NCI-H146 (cell line): ENCODE data around the gene RPS6KA4.
"Not testable (repeated sequence)": the region's sequence is repeated elsewhere in the genome, so short reads cannot be mapped to it uniquely, and the experiment has no call there.

ENCODE experiments used
- DNase-seq: peaks from one replicate; lab custom pipeline; 2025; lab: John Stamatoyannopoulos, UW

Gene RPS6KA4

DNA sequence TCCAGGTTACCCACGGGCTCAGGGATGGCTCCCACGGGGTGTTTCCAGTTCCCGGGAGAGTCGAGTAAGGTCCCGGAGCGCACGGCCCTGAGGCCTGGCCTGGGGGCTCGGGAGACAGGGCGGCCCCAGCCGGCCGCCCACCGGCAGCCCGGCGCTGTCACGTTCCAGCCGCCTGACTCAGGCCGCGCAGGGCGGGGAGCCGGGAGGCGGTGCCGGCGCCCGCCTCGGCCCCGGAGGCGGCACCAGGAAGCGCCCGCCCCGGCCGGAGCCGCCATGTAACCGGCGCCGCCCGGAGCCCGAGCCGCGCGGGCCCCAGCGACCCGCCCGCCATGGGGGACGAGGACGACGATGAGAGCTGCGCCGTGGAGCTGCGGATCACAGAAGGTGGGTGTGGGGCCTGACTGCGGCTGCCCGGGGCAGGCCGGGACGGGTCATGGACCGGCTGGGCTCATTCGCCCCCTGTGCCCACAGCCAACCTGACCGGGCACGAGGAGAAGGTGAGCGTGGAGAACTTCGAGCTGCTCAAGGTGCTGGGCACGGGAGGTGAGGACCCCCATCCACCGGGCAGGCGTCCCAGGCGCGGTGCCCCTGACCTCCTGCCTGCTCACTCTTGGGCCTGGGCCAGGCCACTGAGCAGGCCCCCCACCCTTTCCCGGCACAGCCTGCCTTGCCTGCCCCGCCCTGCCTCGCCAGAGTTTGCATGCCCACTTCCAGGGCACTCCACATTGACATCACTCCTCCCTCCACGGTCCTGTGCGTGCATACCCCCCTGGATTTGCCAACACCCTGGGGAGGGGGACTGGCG is at the start of gene RPS6KA4:
RPS6KA4 (plus strand) TSS at position 256 of the 805 bp plus-strand sequence; CDS start at position 330, 74 bp downstream.
- DNase-seq, result peak; percentile 60

DNA sequence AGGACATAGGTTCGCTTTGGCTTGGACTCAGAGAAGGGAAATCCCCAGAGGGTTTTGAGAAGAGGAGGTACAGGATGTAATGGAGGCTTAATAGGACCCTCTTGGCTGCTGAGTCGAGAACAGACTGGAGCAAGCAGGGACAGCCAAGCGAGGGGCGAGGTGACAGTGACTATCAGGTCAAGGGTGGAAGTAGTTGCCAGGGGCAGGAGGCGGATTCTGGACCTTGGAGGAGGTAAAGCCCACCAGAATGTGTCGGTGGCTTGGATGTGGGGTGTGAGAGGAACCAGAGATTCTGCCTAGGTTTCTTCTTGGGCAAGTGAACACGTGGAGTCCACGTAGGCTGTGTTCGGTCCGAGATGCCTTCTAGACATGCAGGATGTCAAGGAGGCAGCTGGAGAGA is 46.0 kb upstream of the RPS6KA4 start:
- no peak for DNase-seq

DNA sequence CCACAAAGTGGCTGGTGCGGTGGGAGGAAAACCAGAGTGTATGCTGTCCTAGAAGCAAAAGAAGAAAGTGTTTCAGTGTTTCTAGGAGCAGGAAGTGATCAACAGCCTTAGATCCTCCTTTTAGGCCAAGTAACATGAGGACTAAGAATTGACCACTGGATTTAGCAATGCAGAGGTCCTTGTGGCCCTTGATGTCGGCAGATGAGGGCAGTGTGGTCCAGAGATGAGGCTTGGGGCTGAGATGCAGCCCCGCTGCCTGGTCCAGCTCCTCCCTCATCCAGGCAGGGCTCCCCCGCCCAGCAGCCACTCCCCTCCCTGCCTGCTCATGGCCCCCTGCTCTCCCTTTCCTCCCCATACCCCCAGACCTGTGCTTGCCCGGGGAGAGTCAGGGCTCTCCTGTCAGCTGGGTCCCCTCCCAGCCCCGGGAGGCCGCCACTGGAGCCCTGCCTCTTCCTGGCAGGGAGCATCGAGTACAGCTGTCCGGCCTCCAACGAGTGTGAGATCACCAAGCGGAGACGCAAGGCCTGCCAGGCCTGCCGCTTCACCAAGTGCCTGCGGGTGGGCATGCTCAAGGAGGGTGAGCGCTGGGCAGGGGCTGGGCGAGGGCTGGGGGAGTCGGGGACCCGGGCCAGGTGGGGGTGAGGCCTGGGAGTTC is 45.3 kb upstream of the RPS6KA4 start:
- no peak for DNase-seq

DNA sequence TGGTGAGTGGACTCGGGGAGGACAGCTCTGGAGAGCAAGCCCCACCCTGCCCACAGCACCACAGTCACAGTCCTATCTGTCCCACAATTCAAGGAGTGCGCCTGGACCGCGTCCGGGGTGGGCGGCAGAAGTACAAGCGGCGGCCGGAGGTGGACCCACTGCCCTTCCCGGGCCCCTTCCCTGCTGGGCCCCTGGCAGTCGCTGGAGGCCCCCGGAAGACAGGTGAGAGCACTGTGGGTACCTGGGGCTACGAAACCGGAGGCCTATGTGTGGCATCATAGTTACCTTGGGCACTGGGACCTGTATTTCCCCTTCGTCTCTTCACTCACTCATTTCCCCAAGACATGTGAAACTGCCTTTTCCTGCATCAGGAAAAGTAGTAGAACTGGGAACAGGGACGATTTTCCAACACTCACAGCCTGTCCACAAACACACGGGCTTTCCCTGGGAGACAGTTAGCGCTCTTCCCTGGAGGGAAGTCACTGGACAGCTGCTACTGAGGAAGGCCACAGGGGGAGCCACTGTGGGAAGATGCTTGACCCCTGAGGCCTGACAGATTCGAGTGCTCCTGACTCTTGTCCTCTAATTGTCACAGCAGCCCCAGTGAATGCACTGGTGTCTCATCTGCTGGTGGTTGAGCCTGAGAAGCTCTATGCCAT is 44.7 kb upstream of the RPS6KA4 start:
- no peak for DNase-seq

DNA sequence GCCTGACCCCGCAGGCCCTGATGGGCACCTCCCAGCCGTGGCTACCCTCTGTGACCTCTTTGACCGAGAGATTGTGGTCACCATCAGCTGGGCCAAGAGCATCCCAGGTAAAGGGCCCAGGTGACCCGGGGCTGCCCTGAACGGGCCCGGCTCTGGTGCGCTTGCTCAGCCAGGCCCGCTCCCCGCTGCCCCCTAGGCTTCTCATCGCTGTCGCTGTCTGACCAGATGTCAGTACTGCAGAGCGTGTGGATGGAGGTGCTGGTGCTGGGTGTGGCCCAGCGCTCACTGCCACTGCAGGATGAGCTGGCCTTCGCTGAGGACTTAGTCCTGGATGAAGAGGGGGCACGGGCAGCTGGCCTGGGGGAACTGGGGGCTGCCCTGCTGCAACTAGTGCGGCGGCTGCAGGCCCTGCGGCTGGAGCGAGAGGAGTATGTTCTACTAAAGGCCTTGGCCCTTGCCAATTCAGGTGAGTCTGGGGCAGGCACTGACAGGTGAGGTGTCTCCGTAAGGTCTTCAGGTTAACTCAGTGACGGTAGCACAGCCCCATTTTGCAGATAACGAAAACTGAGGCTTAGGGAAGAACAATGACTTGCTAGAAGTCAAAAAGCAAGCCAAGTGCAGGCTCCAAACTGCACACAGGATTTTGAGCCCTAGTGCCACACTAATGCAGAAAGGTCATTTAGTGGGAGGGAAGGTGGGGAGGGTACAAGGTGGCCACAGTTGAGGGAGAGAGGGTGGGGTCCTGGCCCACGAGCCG is 44.0 kb upstream of the RPS6KA4 start:
- DNase-seq, result no peak

DNA sequence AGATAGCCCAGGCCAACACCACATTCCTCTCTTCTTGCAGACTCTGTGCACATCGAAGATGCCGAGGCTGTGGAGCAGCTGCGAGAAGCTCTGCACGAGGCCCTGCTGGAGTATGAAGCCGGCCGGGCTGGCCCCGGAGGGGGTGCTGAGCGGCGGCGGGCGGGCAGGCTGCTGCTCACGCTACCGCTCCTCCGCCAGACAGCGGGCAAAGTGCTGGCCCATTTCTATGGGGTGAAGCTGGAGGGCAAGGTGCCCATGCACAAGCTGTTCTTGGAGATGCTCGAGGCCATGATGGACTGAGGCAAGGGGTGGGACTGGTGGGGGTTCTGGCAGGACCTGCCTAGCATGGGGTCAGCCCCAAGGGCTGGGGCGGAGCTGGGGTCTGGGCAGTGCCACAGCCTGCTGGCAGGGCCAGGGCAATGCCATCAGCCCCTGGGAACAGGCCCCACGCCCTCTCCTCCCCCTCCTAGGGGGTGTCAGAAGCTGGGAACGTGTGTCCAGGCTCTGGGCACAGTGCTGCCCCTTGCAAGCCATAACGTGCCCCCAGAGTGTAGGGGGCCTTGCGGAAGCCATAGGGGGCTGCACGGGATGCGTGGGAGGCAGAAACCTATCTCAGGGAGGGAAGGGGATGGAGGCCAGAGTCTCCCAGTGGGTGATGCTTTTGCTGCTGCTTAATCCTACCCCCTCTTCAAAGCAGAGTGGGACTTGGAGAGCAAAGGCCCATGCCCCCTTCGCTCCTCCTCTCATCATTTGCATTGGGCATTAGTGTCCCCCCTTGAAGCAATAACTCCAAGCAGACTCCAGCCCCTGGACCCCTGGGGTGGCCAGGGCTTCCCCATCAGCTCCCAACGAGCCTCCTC is 43.1 kb upstream of the RPS6KA4 start:
- not testable (repeated sequence) for DNase-seq

DNA sequence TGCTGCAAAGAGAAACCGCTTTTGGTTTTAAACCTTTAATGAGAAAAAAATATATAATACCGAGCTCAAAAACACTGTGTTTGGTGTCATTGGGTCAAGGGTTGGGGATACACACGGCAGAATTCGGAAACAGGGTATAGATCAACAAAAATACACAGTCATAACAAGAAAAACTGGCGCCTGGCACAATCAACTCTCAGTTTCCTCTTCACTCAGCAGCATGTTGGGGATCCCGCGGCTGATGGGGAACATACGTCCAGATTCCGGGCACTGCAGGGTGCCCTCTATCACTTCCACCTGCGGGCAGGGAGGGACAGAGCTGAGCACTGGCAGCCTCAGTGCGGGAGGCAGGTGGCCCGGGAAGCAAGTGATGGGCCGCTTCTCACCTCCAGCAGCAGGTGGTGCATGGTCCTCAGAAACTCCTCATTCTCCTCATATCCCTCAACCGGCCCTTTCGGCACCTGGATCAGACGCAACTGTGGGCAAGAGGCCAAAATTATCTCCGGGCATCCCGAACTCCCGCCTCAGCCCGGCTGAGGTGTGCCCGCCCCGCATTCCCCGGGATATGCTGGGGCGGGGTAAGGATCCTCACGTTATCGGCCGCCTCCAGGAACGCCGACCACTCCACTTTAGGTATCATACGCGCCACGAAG is 42.2 kb upstream of the RPS6KA4 start:
- peak; percentile 69 for DNase-seq

DNA sequence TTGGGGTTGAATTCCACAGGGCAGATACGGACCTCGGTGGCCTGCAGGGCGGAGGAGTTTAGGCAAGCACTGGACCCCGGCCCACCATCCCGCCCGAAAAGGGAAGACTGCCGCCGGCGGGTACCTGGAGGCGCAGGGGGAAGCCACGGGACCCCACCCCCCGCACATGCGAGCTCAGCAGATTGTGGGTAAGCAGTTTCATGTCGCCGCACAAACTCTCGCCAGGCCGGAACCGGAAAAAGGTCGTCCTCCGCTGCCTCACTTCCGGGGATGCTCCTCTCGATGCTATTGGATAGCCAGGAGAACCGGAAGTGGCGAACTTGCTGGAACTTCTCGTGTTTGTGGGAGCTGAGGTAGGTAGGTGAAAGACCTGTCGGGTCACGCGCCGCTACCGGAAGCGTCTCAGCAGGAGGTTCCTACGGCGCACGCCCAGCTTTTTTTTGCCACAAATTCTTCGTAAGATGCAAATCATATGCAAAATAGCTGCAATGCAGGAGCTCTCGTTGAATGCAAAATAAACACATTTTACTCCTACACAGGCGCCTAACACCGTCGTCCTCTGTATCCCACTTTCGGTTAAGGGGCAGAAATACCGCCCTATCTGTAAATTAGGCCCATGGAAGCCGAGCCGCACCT is 41.5 kb upstream of the RPS6KA4 start, which contains the start of gene TRMT112:
TRMT112 (minus strand) TSS at position 235 of the 636 bp plus-strand sequence; CDS start at position 202, 33 bp downstream.
- peak; percentile 98 for DNase-seq

DNA sequence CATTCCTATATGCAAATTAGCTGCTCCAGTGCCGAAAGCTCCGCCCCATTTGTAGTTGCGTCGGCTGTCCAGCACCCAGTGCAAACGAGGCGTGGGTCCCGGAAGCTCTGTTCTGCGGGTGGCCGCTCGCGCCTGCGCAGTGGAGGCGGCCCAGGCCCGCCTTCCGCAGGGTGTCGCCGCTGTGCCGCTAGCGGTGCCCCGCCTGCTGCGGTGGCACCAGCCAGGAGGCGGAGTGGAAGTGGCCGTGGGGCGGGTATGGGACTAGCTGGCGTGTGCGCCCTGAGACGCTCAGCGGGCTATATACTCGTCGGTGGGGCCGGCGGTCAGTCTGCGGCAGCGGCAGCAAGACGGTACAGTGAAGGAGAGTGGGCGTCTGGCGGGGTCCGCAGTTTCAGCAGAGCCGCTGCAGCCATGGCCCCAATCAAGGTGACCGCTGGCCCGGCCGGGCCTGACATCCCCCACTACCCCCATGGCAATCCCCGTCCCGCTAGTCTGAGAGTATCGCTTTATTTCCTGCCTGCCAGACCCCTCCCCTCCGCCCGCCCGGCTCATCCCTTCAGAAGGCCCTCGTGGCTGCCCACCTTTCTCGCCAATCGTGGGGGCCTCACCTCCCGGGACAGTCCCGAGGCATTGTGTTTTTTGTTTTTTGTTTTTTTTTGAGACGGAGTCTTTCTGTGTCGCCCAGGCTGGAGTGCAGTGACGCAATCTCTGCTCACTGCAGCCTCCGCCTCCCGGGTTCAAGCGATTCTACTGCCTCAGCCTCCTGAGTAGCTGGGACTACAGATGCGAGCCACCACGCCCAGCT is 40.8 kb upstream of the RPS6KA4 start, which contains the start of gene PRDX5:
PRDX5 (plus strand) TSS at position 161 of the 805 bp plus-strand sequence; CDS start at position 256, 95 bp downstream.
- DNase-seq, result peak; percentile 96

DNA sequence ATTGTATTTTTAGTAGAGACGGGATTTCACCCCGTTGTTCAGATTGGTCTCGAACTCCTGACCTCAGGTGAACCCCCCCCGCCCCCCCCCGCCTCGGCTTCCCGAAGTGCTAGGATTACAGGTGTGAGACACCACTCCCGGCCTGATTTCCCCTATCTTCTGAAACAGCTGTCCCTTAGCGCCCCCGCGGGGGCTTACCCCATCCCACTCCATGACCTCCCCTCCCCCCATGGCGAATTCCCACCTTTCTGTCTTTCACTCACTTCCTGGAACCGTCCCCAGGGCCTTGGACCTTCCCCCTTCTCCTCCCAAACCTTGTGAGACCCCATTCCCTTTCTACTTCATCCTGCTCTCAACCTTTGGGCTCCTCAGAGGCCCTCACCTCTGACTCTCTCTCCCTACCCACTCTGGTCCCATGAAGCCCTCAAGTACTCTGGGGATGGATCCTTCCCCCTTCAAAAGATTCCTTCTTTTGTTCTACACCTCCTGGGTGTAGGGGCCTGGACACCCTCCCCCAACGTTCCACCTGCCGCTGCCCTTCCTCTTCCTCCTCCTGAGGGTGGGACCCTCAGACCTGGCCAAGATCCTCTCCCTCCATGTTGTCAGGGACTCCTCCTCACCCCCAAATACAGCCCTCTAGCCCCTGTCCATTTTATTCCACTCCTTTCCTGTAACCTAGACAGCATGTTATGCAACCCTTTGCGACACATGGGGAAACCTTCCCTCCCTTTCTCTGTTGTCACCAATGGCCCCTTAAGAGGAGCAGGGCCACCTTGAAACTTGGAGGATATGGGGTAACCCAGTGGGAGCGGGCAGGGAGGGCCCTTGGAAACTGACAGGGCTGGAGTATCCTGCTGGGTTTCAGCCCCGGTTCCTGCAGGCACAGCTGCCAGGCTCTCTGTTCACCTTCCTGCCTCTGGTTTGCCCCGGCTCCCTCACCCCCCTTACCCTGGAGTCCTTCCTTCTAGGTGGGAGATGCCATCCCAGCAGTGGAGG is 39.9 kb upstream of the RPS6KA4 start:
- DNase-seq, result peak; percentile 10

DNA sequence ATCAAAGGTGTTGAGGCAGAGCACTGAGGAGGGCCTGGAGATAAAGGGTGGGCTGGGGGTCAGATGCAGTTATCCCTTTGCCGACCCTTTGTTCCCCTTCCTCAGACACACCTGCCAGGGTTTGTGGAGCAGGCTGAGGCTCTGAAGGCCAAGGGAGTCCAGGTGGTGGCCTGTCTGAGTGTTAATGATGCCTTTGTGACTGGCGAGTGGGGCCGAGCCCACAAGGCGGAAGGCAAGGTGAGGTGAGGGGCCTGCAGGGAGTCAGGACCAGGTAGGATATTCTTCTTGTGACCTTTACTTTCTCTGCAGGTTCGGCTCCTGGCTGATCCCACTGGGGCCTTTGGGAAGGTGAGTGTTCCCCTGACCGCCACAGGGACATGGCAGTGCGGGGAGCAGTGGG is 38.4 kb upstream of the RPS6KA4 start:
- no peak for DNase-seq

DNA sequence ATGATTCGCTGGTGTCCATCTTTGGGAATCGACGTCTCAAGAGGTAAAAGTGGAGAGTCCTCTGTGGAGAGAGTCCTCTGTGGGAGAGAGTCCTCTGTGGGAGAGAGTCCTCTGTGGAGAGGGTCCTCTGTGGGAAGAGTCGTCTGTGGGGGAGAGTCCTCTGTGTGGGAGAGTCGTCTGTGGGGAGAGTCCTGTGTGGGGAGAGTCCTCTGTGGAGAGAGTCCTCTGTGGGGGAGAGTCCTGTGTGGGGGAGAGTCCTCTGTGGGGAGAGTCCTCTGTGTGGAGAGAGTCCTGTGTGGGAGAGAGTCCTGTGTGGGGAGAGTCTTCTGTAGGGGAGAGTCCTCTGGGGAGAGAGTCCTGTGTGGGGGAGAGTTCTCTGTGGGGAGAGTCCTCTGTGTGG is 37.9 kb upstream of the RPS6KA4 start:
- DNase-seq, result no peak

DNA sequence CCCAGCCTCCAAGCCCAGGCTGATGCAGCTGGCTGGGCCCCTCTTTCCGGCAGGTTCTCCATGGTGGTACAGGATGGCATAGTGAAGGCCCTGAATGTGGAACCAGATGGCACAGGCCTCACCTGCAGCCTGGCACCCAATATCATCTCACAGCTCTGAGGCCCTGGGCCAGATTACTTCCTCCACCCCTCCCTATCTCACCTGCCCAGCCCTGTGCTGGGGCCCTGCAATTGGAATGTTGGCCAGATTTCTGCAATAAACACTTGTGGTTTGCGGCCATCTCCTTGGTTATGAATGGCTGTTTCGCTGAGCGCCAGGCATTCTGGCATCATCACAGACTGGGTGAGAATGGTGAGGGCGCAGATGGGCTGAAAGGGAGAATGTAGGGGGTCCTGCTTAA is 37.4 kb upstream of the RPS6KA4 start:
- DNase-seq, result no peak

DNA sequence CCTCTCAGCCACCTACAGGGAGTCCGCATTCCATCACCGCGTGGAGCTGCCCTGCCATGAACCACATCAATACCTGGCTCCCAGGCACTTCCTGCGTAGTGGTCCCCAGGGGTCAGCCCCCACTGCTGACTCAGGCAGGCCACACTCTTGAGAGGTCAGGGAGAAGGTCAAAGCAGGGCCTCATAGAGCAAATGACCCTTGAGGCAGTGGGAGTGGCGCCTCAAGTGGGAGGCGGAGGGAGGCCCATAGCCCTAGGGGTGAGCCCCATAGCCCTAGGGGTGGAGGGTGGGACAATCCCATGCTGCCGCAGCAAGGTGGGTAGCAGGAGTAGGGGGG is 36.1 kb upstream of the RPS6KA4 start:
- DNase-seq, result no peak

DNA sequence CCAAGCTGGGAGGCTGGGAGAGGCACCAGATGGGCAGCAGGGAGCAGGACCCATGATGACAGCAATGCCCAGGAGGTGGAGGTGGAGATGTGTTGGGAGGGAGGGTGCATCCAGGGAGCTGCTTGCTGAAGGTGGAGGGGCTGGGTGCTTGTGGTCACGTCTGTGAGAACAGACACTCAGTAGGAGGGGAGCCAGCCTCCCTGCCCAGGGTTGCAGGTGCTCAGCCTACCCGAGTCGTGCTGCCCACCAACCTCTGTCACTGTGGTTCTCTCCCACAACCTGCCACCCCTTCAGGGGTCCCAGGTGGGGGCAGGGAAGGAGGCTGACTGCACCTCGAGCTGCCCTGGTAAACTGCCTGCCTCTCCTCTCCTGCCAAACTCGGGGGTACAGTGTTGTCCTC is 35.6 kb upstream of the RPS6KA4 start:
- no peak for DNase-seq

DNA sequence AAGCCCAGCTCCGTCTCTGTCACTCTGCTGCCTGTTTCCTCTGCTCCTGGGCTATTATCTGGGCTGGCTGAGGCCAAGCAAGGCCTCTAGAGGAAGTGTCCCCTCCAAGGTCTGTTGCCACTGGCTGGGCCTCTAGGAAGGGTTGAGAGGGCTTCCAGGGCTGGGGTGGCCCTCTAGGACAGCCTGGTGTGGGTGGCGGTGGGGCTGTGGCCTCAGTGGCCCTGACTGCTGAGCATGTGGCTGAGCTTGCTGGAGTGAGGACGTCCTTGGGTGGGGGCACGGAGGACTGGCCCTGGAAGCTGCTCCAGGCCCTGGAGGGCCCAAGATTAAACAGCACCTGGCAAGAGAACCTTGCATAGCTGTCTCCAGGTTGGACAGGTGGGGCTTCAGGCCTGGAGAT is 35.0 kb upstream of the RPS6KA4 start:
- DNase-seq, result not testable (repeated sequence)

DNA sequence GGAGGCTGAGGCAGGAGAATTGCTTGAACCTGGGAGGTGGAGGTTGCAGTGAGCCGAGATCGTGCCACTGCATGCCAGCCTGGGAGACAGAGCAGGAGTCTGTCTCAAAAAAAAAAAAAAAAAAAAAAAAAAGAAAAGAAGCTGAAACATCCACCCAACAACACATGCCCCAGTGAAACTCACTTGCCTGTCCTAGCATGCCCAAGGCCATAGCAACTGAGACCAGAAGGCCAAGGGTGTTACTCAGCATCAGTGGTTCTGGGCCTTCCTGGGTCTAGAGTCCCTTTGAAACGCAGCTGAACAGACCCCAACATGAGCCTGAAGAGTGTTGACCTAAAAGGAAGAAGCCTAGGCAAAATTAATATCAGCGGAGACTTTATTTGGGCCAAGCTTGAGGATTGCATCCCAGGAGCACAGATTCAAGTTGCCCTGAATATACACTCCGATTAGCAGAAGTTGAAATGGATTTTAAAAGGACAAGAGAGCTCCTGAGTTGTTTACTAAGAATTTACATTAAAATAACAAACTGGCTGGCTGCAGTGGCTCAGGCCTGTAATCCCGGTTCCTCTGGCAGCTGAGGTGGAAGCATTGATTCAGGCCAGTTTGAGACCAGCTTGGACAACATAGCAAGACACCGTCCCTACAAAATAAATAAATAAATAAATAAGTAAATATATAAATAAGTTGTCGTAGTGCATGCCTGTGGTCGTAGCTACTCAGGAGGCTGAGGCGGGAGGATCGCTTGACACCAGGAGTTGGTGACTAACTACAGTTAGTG is 34.1 kb upstream of the RPS6KA4 start:
- no peak for DNase-seq
